ENCODE results near the gene NOP53.

NOP53 gene

DNA sequence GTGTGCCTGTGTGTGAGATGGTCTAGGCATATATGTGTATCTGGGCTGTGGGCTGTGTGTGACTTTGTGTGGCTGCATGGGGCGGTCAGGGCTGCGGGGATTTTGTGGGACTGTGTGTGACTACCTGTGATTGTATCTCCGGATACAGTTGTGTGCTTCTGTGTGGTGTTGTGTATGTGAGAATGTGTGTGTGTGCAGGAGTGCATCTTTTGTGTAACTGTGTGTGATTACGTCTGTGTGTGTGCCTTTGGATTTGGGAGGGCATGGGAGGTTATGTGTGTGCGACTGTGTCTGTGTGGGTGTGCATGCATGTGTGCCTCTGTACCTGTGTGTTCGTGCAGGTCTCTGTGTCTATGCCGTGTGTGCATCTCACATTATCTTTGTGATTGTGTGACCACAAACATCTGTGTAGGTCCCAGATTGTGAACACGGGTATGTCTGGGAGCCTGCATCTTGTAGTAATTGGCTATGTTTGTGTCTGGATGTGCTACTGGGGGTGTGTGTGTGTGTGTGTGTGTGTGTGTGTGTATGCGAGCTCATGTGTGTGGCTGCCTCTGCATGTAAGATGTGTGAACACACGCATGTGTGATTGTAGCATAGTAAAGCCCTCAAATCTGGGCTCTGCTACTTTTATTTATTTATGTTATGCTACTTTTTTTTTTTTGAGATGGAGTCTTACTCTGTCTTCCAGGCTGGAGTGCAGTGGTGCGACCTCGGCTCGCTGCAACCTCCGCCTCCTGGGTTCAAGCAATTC, 24.5 kb upstream of the NOP53 start:
- no peak overlapping the region for H3K23ac ChIP-seq (ENCODE audit: low read length in 2 of 2)
- peak overlapping the region; percentile 59 for H4K91ac ChIP-seq (ENCODE audit: low read length)
- H3K9me3 ChIP-seq (ENCODE audit: control insufficient read depth, low read length) = no peaks in the 10 kb centered on the region
- no peak overlapping the region for H2BK15ac ChIP-seq (ENCODE audit: low read depth, poor library complexity, severe bottlenecking)
- peak overlapping the region; percentile 80 to 88 for H3K18ac ChIP-seq (ENCODE audit: low read depth in 1 of 2, low read length in 2 of 2)
- peak overlapping the region; percentile 7 for H2AK5ac ChIP-seq (ENCODE audit: low read length, severe bottlenecking)
- no peak overlapping the region for H3K27ac ChIP-seq (ENCODE audit: low read length, poor library complexity, severe bottlenecking)
- peaks cover 17% of the 10 kb centered on the region for H3K79me1 ChIP-seq (replicated peaks; ENCODE audit: low read length, poor library complexity, severe bottlenecking)
- H2BK5ac ChIP-seq (ENCODE audit: low read depth, low read length, poor library complexity, severe bottlenecking) = no peak overlapping the region
- H3K36me3 ChIP-seq (ENCODE audit: control insufficient read depth in 1 of 2, insufficient read depth in 2 of 2, low read depth in 1 of 2, low read length in 2 of 2) = peaks cover 50 to 57% of the 10 kb centered on the region in 2 experiments
- DNase-seq = peak; percentile 42
- peak overlapping the region in 1 of 2 experiments; percentile 29 for H3K14ac ChIP-seq (ENCODE audit: low read length in 2 of 2)
- no peak overlapping the region for H2AFZ ChIP-seq (ENCODE audit: low read depth, low read length)
- peak overlapping the region in 1 of 2 experiments; percentile 62 for H3K4me3 ChIP-seq (ENCODE audit: insufficient read depth in 1 of 2, low read depth in 1 of 2, low read length in 2 of 2)
- H3K9ac ChIP-seq (ENCODE audit: low read length) = peak overlapping the region; percentile 76
- no peak overlapping the region for H3K4me2 ChIP-seq (ENCODE audit: low read length, poor library complexity, severe bottlenecking)
- peak overlapping the region; percentile 61 to 98 for H2BK12ac ChIP-seq (ENCODE audit: low read length in 2 of 2)
- peak overlapping the region; percentile 37 to 42 for H3K4ac ChIP-seq (ENCODE audit: low read depth in 1 of 2, low read length in 2 of 2)
- no peaks in the 10 kb centered on the region for H3K27me3 ChIP-seq (ENCODE audit: control insufficient read depth in 1 of 2, insufficient read depth in 1 of 2, low read length in 2 of 2)
- H4K8ac ChIP-seq (ENCODE audit: low read length) = peak overlapping the region; percentile 71
- no peak overlapping the region for H2BK120ac ChIP-seq (ENCODE audit: low read depth, low read length)
- H3K4me1 ChIP-seq (ENCODE audit: control insufficient read depth, insufficient read depth, low read depth, low read length) = peaks cover 47% of the 10 kb centered on the region
- 94% methylated on average over 14 of the region's 14 CpGs for WGBS

DNA sequence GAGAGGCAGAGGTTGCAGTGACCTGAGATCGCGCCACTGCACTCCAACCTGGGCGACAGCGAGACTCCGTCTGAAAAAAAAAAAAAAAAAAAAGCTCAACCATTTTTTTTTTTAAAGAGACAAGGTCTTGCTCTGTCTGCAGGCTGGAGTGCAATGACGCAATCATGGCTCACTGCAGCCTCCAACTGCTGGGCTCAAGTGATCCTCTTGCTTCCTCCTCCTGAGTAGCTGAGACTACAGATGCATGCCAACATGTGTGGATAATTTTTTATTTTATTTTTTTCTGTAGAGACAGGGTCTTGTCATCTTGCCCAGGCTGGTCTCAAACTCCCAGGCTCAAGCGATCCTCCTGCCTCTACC, 21.8 kb upstream of the NOP53 start:
- Histone ChIP-seq H2BK12ac (ENCODE audit: low read length in 2 of 2) (no peak overlapping the region), H3K36me3 (ENCODE audit: control insufficient read depth in 1 of 2, insufficient read depth in 2 of 2, low read depth in 1 of 2, low read length in 2 of 2) (peaks cover 40 to 63% of the 10 kb centered on the region in 2 experiments), H3K14ac (ENCODE audit: low read length in 2 of 2) (no peak overlapping the region), H3K4ac (ENCODE audit: low read depth in 1 of 2, low read length in 2 of 2) (no peak overlapping the region), H3K4me2 (ENCODE audit: low read length, poor library complexity, severe bottlenecking) (no peak overlapping the region), H3K27me3 (ENCODE audit: control insufficient read depth in 1 of 2, insufficient read depth in 1 of 2, low read length in 2 of 2) (no peaks in the 10 kb centered on the region), H2BK5ac (ENCODE audit: low read depth, low read length, poor library complexity, severe bottlenecking) (no peak overlapping the region), H3K18ac (ENCODE audit: low read depth in 1 of 2, low read length in 2 of 2) (no peak overlapping the region), H2BK120ac (ENCODE audit: low read depth, low read length) (no peak overlapping the region), H4K8ac (ENCODE audit: low read length) (no peak overlapping the region), H2AFZ (ENCODE audit: low read depth, low read length) (no peak overlapping the region), H3K23ac (ENCODE audit: low read length in 2 of 2) (no peak overlapping the region), H3K9me3 (ENCODE audit: control insufficient read depth, low read length) (no peaks in the 10 kb centered on the region), H3K9ac (ENCODE audit: low read length) (peak overlapping the region; percentile 88), H3K27ac (ENCODE audit: low read length, poor library complexity, severe bottlenecking) (no peak overlapping the region), H2AK5ac (ENCODE audit: low read length, severe bottlenecking) (no peak overlapping the region), H3K4me3 (ENCODE audit: insufficient read depth in 1 of 2, low read depth in 1 of 2, low read length in 2 of 2) (peak overlapping the region in 1 of 2 experiments; percentile 56), H3K4me1 (ENCODE audit: control insufficient read depth, insufficient read depth, low read depth, low read length) (peaks cover 39% of the 10 kb centered on the region), H4K91ac (ENCODE audit: low read length) (no peak overlapping the region), H2BK15ac (ENCODE audit: low read depth, poor library complexity, severe bottlenecking) (no peak overlapping the region), H3K79me1 (replicated peaks; ENCODE audit: low read length, poor library complexity, severe bottlenecking) (peaks cover 19% of the 10 kb centered on the region)
- 17% methylated on average over 7 of the region's 7 CpGs for WGBS
- DNase-seq = peak; percentile 94

DNA sequence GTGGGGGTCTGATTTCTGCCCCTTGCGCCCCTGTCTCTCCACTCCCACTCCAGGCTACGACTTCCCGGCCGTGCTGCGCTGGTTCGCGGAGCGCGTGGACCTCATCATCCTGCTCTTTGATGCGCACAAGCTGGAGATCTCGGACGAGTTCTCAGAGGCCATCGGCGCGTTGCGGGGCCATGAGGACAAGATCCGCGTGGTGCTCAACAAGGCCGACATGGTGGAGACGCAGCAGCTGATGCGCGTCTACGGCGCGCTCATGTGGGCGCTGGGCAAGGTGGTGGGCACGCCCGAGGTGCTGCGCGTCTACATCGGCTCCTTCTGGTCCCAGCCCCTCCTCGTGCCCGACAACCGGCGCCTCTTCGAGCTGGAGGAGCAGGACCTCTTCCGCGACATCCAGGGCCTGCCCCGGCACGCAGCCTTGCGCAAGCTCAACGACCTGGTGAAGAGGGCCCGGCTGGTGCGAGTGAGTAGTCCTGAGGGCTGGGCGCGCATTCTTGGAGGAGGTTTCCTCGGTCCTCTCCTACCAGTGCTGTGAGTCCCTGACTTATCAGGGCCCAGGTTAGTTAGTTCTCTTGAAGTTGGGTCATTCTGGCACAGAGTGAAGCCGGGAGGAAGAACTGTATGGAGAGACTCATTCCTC, 19.5 kb upstream of the NOP53 start:
- no peak overlapping the region for H3K4me3 ChIP-seq (ENCODE audit: insufficient read depth in 1 of 2, low read depth in 1 of 2, low read length in 2 of 2)
- no peak overlapping the region for H2BK15ac ChIP-seq (ENCODE audit: low read depth, poor library complexity, severe bottlenecking)
- peaks cover 32% of the 10 kb centered on the region for H3K4me1 ChIP-seq (ENCODE audit: control insufficient read depth, insufficient read depth, low read depth, low read length)
- no peak overlapping the region for H2BK12ac ChIP-seq (ENCODE audit: low read length in 2 of 2)
- H3K36me3 ChIP-seq (ENCODE audit: control insufficient read depth in 1 of 2, insufficient read depth in 2 of 2, low read depth in 1 of 2, low read length in 2 of 2) = peaks cover 47 to 71% of the 10 kb centered on the region in 2 experiments
- no peaks in the 10 kb centered on the region for H3K27me3 ChIP-seq (ENCODE audit: control insufficient read depth in 1 of 2, insufficient read depth in 1 of 2, low read length in 2 of 2)
- H3K14ac ChIP-seq (ENCODE audit: low read length in 2 of 2) = no peak overlapping the region
- H3K9me3 ChIP-seq (ENCODE audit: control insufficient read depth, low read length) = no peaks in the 10 kb centered on the region
- no peak overlapping the region for H2BK5ac ChIP-seq (ENCODE audit: low read depth, low read length, poor library complexity, severe bottlenecking)
- WGBS = 95% methylated on average over 48 of the region's 48 CpGs
- peak overlapping the region in 1 of 2 experiments; percentile 13 for H3K4ac ChIP-seq (ENCODE audit: low read depth in 1 of 2, low read length in 2 of 2)
- H3K79me1 ChIP-seq (replicated peaks; ENCODE audit: low read length, poor library complexity, severe bottlenecking) = peaks cover 21% of the 10 kb centered on the region
- H2AK5ac ChIP-seq (ENCODE audit: low read length, severe bottlenecking) = peak overlapping the region; percentile 45
- no peak overlapping the region for H3K4me2 ChIP-seq (ENCODE audit: low read length, poor library complexity, severe bottlenecking)
- H2AFZ ChIP-seq (ENCODE audit: low read depth, low read length) = no peak overlapping the region
- H3K18ac ChIP-seq (ENCODE audit: low read depth in 1 of 2, low read length in 2 of 2) = peak overlapping the region; percentile 38 to 48
- peak; percentile 25 for DNase-seq
- peak overlapping the region; percentile 67 for H3K9ac ChIP-seq (ENCODE audit: low read length)
- H2BK120ac ChIP-seq (ENCODE audit: low read depth, low read length) = no peak overlapping the region
- no peak overlapping the region for H3K23ac ChIP-seq (ENCODE audit: low read length in 2 of 2)
- H4K8ac ChIP-seq (ENCODE audit: low read length) = peak overlapping the region; percentile 1
- peak overlapping the region; percentile 66 for H4K91ac ChIP-seq (ENCODE audit: low read length)
- H3K27ac ChIP-seq (ENCODE audit: low read length, poor library complexity, severe bottlenecking) = peak overlapping the region; percentile 3

DNA sequence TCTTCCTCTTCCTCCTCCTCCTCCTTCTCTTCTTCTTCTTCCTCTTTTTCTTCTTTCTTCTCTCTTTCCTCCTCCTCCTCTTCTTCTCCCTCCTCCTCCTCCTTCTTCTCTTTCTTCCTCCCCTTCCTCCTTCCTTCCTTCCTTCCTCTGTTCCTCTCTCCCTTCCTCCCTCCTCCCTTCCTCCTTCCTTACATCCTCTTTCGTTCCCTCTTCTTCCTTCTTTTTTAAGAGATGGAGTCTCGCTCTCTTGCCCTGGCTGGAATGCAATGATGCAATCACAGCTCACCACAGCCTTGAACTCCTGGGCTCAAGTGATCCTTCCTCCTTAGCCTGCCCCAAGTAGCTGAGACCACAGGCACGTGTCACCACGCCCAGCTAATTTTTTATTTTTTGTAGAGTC, 18.9 kb upstream of the NOP53 start:
- Histone ChIP-seq H3K4me1 (ENCODE audit: control insufficient read depth, insufficient read depth, low read depth, low read length) (peaks cover 30% of the 10 kb centered on the region), H3K4ac (ENCODE audit: low read depth in 1 of 2, low read length in 2 of 2) (no peak overlapping the region), H3K14ac (ENCODE audit: low read length in 2 of 2) (no peak overlapping the region), H2BK5ac (ENCODE audit: low read depth, low read length, poor library complexity, severe bottlenecking) (no peak overlapping the region), H3K9ac (ENCODE audit: low read length) (peak overlapping the region; percentile 67), H2AFZ (ENCODE audit: low read depth, low read length) (no peak overlapping the region), H2BK15ac (ENCODE audit: low read depth, poor library complexity, severe bottlenecking) (no peak overlapping the region), H3K36me3 (ENCODE audit: control insufficient read depth in 1 of 2, insufficient read depth in 2 of 2, low read depth in 1 of 2, low read length in 2 of 2) (peaks cover 50 to 71% of the 10 kb centered on the region in 2 experiments), H4K91ac (ENCODE audit: low read length) (no peak overlapping the region), H3K4me3 (ENCODE audit: insufficient read depth in 1 of 2, low read depth in 1 of 2, low read length in 2 of 2) (no peak overlapping the region), H3K4me2 (ENCODE audit: low read length, poor library complexity, severe bottlenecking) (no peak overlapping the region), H2BK120ac (ENCODE audit: low read depth, low read length) (no peak overlapping the region), H3K23ac (ENCODE audit: low read length in 2 of 2) (no peak overlapping the region), H3K18ac (ENCODE audit: low read depth in 1 of 2, low read length in 2 of 2) (no peak overlapping the region), H3K79me1 (replicated peaks; ENCODE audit: low read length, poor library complexity, severe bottlenecking) (peaks cover 20% of the 10 kb centered on the region), H3K27ac (ENCODE audit: low read length, poor library complexity, severe bottlenecking) (peak overlapping the region; percentile 12), H4K8ac (ENCODE audit: low read length) (no peak overlapping the region), H2BK12ac (ENCODE audit: low read length in 2 of 2) (no peak overlapping the region), H2AK5ac (ENCODE audit: low read length, severe bottlenecking) (no peak overlapping the region), H3K27me3 (ENCODE audit: control insufficient read depth in 1 of 2, insufficient read depth in 1 of 2, low read length in 2 of 2) (no peaks in the 10 kb centered on the region), H3K9me3 (ENCODE audit: control insufficient read depth, low read length) (no peaks in the 10 kb centered on the region)
- WGBS = 42% methylated on average over 4 of the region's 4 CpGs
- DNase-seq = peak; percentile 79
